GM19035 (cell line): ENCODE results near the gene ZBTB33.
A peak's percentile ranks its signal among the peaks of the same experiment; 100 is the strongest.

ENCODE experiments used
- ATAC-seq: cut with Tn5 transposase; IDR thresholded peaks from one replicate; pipeline ENCODE4 v1.9.1; 2021; ENCODE audit not compliant: unreplicated experiment

ZBTB33 gene

GRCh38 chrX:120262859-120263708, 12.5 kb downstream of the ZBTB33 start:
- ATAC-seq, result no peak

DNA sequence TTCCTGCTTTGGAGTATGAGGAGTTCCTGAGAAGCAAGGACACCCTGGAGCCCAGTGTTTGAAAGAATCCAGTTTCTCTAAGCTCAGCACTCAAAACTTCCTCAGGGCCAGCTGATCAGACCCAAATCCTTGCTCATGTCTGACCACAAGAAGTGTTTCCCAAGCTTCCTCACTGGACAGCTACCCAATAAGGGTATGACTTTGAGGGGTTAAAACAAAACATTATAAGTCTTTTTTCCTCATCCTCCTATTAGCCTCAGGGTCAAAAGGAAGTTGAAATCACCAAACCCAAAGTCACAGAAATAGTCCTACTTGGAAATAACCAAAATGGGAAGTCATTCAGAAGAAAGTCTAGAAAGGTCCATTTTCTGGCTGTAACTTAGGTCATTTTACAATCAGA, 13.7 kb downstream of the ZBTB33 start:
- no peak for ATAC-seq

- ATAC-seq, result no peak
Measured at GRCh38 chrX:120269373-120270035, 18.9 kb downstream of the ZBTB33 start.

DNA sequence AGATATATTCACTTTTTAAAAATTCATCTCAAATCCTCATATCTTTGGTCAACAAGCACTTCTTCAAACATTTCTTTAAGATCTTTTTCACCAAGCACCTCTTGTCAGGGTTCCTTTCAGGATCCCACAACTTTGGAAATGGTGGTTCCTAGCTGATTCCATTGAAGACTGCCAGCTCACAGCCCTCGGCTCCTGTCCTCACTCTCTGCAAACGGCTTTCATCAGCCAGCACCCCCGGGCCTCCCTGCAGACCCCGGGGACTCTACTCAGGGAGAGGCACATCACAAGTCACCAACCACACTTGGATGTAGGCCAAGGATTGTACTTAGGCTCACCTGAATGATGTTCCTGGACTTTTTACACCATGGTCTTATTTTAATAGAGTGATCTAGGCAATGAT, 20.0 kb downstream of the ZBTB33 start:
- ATAC-seq, result no peak

DNA sequence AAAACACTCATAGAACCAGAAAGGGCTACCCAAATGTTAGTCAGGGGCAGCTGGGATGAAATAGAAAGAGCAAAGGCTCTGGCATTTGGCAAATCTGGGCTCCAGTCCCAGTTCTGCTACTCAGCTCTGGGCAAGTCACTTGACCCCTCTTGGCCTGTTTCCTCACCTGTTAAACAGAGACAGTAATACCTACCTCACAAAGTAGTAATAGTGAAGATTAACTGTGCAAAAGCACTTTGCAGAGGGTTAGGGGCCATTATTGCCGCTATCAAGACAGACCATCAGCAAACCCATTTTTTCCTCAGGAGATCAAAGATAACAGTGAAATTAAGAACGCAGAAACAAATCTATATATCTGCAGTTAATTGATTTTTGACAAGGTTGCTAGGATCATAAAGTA, 20.6 kb downstream of the ZBTB33 start:
- no peak for ATAC-seq

DNA sequence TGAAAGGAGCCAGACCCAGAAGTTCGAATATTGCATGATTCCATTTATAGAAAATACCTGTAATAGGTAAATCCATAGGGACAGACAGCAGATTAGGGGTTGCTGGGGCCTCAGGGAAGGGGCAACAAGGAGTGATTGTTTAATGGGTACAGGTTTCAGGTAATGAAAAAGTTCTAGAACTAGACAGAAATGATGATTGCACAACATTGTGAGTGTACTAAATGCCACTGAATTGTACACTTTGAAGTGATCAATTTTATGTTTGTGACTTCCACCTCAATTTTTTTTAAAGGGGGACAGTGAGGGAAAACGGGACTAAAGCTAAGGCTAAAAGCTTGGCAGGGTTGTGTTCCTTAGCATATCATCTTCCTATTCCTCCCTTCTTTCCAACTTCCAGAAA, 23.5 kb downstream of the ZBTB33 start:
- ATAC-seq, result no peak

- no peak for ATAC-seq
Measured at GRCh38 chrX:120274958-120275357, 24.3 kb downstream of the ZBTB33 start.

GRCh38 chrX:120281021-120281624, 30.5 kb downstream of the ZBTB33 start:
- ATAC-seq, result no peak

DNA sequence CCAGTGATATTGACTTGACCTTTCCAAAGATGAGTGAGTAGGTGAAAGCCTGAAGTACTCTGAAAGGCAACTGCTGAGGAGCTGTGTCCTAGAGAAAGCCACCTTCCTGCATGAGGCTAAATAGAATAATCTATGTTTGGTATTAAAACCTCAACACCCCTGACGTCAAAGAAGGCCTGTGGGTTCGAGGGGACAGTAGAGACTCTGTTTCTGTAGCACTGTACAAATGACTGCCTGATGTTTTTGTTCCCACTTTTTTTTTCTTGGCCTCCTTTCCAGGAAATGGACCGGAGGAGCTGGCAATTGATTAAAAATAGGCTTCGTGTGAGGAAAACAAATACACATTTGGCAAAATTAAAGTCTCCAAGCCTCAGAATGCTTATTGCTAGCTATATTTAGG, 31.1 kb downstream of the ZBTB33 start:
- ATAC-seq, result no peak

DNA sequence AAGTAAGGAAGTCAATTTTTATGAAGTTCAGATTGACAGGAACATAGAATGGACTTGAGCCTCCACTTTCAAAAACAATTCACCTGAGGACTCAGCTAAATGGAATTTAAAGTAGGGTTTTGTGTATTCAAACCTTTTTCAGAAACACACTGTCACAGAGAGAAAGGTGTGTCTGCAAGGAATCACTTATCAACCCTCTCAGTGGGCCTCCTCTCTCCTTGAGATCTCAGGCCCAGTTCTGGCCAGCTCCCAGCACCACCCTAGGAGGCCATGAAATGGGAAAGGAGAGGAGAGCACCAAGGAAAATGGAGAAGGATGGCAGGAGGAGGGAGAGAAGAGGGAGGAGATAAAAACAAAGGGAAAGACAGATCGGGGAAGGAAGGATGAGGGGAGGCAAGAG, 32.1 kb downstream of the ZBTB33 start:
- no peak for ATAC-seq

GRCh38 chrX:120286733-120287512, 36.3 kb downstream of the ZBTB33 start:
- peak; percentile 46 for ATAC-seq

GRCh38 chrX:120287513-120288112, 37.0 kb downstream of the ZBTB33 start:
- ATAC-seq, result peak; percentile 51

GRCh38 chrX:120290107-120290506, 39.5 kb downstream of the ZBTB33 start:
- ATAC-seq, result no peak

DNA sequence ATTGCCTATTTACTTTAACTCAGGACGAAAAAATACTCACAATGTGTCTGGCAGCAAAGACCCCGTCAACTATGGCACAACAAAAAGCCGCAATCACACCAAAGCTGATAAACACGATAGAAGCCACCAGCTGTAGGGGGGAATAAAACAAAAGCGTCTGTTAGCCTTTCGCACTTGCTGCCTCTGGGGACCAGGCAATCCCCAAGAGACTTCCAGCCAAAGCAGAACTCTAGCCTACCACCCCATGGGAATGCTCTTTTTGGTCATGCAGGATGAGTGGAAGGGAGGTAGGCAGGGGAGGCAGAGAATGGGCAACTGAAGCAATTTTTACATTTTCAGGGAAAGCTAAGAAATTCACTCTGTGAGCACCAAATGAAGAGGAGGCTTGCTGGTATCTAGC, 40.6 kb downstream of the ZBTB33 start:
- ATAC-seq, result no peak

DNA sequence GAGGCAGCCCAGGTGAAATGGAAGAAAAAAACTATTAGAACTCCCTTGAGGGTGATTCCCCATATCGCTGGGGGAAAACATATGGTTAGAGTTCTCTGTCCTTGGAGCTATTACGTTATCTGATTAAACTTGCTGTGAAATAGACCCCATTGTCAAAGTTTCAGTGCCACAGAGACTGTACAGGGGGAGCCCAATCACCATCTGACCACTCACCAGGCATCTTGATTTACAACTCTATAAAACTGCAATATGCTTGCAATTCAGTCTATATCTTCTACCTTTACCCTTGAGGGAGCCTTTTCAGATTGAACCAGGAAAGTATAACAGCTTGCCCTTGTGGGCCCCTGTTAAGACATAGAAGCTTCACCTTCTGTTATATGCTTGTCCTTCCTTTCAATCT, 42.4 kb downstream of the ZBTB33 start:
- ATAC-seq, result no peak

GRCh38 chrX:120294651-120295050, 44.0 kb downstream of the ZBTB33 start:
- no peak for ATAC-seq

DNA sequence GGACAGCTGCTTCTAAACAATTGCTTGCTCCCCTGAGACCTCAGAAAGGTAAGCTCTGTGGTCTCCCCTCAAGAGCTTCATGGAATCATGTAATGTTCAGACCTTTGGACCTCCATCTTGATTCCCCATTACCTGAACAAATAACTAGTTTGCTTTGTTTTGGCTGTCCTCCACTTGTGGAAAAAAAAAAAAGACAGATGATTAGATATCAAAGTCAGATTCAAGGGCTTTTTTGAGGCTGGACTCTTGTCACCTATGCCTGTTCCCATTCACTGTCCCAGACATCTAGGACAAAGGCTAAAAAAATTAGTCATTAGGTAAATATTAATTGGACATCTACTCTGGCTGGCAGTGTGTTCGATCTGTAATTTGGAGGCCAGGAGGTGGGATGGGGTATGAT, 47.3 kb downstream of the ZBTB33 start:
- ATAC-seq, result no peak

- ATAC-seq, result no peak
Measured at GRCh38 chrX:120299928-120300327, 49.3 kb downstream of the ZBTB33 start.

DNA sequence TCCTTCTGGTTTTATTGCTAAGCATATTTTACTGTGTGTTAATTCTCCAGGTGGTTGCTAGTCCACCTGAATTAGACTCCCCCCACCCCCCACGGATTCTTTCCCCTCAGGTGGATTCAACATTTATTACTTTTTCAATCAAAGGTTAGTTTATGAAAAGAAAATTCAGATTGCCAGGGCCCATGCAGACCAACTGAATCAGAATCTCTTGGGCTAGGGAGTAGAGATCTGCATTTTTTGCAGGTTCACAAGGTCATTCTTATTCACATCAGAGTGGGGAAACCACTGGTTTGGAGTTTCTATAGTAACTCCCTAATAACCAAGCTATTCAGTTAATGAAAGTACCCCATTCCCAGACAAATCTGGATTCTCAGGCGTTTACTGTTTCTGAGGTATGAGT, 50.9 kb downstream of the ZBTB33 start:
- ATAC-seq, result no peak

- ATAC-seq, result no peak
Measured at GRCh38 chrX:120301960-120302359, 51.3 kb downstream of the ZBTB33 start.

GRCh38 chrX:120302434-120302833, 51.8 kb downstream of the ZBTB33 start:
- ATAC-seq, result peak; percentile 95
